GM12891 (cell line): ENCODE results near the gene NPHP3.

ENCODE experiments used
- POLR2A ChIP-seq: IDR thresholded peaks from 2 replicates; pipeline ENCODE4 v1.6.1; 2011; ENCODE audit warnings: low read depth, low read length, control low read depth
- POLR2AphosphoS5 ChIP-seq: IDR thresholded peaks from 2 replicates; pipeline ENCODE4 v1.6.1; 2011; ENCODE audit warnings: low read depth, low read length, control low read depth

- TF ChIP-seq POLR2A (no peak), POLR2AphosphoS5 (no peak)
Measured at GRCh38 chr3:132643366-132643765, 78.8 kb downstream of the NPHP3 start.
